EH (cell line): ENCODE results near the gene RHBDF2.
"Not testable (repeated sequence)": the region's sequence is repeated elsewhere in the genome, so short reads cannot be mapped to it uniquely, and the experiment has no call there.

Experiments used
- DNase-seq: peaks from one replicate; pipeline ENCODE4 v3.0.0-alpha.2; 2015; ENCODE audit warnings: low read depth

Gene RHBDF2

GRCh38 chr17:76524598-76525512 lies 23.6 kb upstream of the RHBDF2 start:
- DNase-seq: peak; percentile 43

- peak; percentile 60 for DNase-seq
Observed at GRCh38 chr17:76523084-76524037, 22.1 kb upstream of the RHBDF2 start.

- not testable (repeated sequence) for DNase-seq
Observed at GRCh38 chr17:76521683-76522082, 20.5 kb upstream of the RHBDF2 start.

GRCh38 chr17:76521262-76521661 lies 20.0 kb upstream of the RHBDF2 start:
- no peak for DNase-seq

DNA sequence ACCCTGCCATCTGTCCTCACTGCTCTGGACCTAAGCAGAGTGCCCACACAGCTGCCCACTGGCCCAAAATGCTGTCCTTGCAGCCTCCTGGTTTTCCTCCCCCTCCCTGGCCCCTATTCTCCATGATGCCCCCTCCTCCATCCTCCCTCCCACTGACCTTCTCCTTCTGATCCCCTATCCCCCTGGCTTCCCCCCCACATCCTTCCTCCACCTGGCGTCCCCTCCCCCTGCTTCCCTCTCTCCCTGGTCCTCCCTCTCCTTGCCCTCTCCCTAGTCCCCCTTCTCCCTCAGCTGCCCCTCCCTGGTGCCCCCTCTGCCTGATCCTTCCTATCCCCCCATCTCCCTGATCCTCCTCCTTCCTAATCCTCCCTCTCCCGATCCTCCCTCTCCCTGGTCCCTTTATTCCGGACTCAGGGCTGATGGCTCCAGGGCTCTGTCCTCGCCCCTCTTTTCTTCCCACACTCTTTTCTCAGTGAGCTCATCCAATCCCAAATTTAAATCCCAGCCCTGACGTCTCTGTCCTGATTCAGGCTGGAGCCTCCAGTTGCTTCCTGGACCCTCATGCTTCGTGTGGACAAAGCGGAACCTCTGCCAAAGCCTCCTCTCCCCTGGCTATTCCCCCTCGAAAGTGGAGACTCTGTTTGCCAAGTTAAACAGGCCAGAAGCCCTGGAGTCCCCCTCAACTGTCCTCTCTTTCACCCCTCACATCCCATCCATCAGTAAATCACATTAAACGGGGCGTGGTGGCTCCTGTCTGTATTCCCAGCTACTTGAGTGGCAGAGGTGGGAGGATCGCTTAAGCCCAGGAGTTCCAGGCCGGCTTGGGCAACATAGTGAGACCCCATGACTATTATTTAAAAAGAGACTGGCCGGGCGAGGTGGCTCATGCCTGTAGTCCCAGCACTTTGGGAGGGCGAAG lies 18.1 kb upstream of the RHBDF2 start:
- DNase-seq: no peak

DNA sequence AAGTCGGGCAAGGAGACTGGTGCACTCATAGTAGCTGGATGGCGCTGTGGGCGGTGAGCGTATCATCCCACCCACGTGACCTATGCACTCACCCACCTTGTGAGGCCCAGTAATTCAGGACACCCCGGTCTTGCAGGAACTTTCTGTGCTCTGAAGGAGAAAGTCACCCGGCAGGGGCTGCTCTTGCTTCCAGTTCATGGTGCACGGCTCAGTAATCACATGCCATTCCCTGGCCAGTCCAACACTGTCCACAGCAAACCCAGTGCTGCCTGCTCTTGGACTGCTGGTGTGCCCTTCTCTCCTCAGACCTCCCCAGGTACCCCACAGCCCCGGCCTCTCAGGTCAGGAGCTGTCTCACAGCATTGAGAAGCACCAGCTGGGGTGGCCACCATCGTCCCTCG lies 16.4 kb upstream of the RHBDF2 start:
- DNase-seq: no peak

- DNase-seq: peak; percentile 97
Observed at GRCh38 chr17:76515274-76515949, 14.2 kb upstream of the RHBDF2 start.

DNA sequence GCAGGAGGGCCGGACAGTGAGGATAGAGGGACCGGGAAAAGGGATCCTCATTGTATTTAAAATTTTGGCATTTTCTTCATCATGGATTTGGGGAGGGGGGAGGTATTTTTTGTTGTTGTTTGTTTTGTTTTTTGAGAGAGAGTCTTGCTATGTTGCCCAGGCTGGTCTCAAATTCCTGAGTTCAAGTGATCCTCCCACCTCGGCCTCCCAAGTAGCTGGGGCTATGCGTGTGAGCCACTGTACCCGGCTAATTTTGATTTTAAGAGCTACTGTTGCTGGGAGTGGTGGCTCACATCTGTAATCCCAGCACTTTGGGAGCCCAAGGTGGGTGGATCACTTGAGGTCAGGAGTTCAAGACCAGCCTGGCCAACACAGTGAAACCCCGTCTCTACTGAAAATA lies 13.1 kb upstream of the RHBDF2 start:
- DNase-seq: not testable (repeated sequence)

DNA sequence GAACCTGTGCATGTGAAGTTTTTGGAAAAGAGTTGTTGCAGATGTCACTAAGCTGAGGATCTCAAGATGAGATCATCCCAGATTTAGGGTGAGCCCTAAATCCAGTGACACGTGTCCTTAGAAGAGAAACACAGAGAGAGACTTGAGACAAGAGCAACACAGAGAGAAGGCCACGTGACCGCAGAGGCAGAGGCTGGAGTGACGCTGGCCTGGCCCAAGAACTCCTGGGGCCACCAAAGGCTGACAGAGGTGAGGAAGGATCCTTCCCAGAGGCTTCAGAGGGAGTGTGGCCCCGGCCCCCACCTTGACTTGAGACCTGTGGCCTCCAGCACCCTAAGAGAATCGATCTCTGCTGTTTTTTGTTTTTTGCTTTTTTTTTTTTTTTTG lies 12.1 kb upstream of the RHBDF2 start:
- no peak for DNase-seq

- no peak for DNase-seq
Observed at GRCh38 chr17:76512366-76513305, 11.4 kb upstream of the RHBDF2 start.

GRCh38 chr17:76511668-76512365 lies 10.6 kb upstream of the RHBDF2 start:
- no peak for DNase-seq

- DNase-seq: peak; percentile 37
Observed at GRCh38 chr17:76510831-76511244, 9.6 kb upstream of the RHBDF2 start.

DNA sequence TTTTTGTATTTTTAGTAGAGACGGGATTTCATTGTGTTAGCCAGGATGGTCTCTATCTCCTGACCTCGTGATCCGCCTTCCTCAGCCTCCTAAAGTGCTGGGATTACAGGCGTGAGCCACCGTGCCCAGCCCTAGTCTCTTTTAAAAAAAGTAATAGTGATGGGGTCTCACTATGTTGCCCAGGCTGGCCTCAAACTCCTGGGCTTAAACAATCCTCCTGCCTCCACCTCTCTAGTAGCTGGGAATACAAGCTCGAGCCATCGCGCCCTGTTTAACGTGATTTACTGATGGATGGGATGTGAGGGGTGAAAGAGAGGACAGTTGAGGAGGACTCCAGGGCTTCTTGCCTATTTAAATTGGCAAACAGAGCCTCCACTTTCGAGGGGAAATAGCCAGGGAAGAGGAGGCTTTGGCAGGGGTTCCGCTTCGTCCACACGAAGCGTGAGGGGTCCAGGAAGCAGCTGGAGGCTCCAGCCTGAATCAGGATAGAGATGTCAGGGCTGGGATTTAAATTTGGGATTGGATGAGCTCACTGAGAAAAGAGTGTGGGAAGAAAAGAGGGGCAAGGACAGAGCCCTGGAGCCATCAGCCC lies 7.3 kb upstream of the RHBDF2 start:
- not testable (repeated sequence) for DNase-seq

DNA sequence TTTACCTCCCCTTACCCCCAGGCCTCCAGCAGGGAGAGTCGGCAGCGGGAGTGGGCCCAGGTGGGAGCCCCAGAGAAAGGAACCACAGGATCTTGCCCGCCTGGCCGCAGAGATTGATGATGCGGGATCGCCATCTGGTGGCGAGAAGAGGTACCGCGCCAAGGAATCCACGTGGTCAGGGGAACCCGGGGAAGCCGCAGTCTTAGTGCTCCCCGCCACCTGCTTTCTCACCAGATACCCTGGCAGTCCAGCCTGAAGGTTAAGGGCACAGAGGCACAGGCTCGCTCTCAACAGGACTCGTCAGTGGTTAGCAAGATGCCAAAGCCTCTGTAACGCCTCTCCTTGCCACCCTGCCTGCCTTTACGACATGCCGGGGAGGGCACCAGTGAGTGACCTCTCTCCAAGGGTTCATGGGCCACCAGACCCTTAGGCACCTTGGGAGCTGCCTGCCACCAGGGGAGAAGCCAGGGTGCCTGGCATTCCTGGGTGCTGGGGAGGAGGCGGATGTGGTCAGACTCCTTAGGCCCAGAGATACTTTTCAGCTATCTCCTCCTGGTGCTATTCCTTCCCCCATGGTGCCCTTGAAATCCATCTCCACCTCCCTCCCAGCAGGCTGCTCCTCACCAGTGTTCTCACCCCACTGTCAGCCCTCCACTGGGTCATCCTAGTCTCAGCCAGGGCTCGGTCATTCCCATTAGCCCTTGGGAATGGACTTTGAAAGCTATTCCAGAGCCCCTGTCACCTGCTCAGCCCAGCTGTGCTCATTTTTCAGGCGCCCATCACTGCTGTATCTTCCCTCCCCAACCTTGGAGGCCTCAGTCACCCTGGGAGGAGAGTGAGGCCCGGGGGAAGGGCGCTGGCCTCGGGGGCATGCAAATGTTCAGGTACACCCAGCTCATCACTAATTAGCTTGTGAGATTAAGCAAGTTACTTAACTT lies 5.5 kb upstream of the RHBDF2 start:
- DNase-seq: peak; percentile 70

- DNase-seq: no peak
Observed at GRCh38 chr17:76504117-76504516, 2.9 kb upstream of the RHBDF2 start.

DNA sequence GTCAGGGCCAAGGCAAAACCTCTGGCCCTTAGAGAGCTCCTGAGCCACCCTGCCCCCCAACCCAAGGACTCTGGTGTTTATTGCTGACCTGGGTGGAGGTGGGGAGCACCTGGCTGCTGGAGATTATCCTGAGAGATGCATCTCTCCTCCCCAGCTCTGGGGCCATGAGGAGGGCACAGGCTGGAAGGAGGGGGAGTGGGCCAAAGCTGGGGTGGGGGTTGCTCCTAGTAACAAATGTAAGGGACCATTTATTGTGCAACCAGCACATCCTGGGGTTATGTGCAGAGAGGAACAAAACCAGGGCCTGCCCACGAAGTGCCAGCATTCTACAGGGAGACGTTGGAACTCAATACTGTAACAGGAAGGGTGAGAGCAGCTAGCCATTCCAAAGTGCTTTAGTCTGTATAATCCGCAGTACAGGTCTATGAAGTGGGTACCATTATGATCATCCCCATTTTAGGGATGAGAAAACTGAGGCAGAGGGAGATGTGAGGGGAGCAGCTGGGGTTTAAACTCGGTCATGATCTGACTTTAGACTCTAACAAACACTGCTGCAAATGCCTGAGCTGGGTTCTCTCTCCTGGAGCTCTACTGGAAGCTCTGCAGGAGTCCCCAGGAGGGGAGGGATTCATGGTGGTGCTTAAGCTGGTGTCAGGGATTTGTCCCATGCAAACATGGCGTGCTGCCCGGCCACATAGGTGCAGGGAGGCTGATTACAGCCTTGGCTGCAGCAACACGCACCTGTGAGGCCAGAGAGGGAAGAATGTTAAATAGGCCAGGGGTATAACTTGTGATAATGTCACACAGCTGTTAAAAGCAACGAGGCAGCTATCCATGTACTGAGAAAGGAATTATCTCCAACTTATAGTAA lies 1.4 kb upstream of the RHBDF2 start:
- DNase-seq: no peak

DNA sequence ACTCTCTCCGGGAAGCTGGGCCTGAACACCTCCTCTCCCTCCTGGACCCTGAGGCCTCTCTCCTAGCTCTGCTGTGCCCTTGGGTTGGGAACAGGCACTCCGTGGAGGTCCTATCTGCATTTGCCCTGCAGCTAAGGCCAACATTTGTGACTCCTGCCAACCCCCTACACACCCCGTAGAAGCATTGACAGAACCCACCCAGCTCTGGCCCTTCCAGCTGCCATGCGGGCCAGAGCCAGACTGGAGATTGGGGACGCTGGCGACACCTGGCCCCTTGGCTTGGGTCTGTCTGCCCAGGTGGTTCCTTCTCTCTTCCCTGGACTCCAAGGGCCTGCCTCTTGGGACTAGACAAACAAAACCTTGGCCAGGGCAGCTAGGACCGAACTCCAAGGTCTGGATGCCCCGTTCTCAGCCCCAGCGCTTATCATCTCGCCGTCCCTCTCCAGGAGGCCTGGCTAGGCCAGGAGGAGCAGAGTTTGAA lies 644 bp upstream of the RHBDF2 start:
- no peak for DNase-seq
